ENCODE data around the gene MPI.

MPI gene, protein sequence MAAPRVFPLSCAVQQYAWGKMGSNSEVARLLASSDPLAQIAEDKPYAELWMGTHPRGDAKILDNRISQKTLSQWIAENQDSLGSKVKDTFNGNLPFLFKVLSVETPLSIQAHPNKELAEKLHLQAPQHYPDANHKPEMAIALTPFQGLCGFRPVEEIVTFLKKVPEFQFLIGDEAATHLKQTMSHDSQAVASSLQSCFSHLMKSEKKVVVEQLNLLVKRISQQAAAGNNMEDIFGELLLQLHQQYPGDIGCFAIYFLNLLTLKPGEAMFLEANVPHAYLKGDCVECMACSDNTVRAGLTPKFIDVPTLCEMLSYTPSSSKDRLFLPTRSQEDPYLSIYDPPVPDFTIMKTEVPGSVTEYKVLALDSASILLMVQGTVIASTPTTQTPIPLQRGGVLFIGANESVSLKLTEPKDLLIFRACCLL

DNA sequence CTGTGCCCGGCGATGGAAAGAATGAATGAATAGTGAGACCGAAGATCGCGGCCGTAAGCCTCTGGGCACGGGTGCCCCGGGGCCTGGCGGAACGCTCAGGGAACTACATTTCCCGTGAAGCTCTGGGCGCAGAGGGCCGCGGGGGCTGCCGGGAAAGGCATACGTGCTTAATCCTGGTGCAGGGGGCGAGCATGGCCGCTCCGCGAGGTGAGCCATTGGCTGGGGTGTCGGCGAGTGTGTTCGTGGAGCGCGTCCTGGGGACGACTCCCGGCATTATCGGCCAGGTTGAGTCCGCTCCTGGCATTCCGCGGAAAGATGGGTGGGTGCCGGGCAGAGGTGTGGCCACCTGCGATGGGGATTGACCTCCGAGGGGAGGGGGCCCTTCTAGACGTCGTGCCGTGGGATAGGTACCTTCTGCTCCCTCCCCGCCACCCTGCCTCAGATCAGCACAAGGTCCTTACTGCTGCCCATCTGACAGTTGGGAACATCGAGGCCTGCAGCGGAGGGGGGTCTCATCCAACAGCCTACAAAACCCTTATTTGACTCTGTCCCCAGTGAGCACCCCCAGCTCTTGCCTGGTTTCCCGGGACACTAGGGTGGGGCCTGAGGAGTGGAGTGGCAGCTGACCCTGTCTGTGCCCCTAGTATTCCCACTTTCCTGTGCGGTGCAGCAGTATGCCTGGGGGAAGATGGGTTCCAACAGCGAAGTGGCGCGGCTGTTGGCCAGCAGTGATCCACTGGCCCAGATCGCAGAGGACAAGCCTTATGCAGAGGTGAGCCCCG, at the start of gene MPI:
Gene MPI (plus strand): TSS at position 160 of the 782 bp plus-strand sequence. CDS start 32 bp downstream, at position 192.
- peak; percentile 77 for DNase-seq (ENCODE audit: low spot score)

DNA sequence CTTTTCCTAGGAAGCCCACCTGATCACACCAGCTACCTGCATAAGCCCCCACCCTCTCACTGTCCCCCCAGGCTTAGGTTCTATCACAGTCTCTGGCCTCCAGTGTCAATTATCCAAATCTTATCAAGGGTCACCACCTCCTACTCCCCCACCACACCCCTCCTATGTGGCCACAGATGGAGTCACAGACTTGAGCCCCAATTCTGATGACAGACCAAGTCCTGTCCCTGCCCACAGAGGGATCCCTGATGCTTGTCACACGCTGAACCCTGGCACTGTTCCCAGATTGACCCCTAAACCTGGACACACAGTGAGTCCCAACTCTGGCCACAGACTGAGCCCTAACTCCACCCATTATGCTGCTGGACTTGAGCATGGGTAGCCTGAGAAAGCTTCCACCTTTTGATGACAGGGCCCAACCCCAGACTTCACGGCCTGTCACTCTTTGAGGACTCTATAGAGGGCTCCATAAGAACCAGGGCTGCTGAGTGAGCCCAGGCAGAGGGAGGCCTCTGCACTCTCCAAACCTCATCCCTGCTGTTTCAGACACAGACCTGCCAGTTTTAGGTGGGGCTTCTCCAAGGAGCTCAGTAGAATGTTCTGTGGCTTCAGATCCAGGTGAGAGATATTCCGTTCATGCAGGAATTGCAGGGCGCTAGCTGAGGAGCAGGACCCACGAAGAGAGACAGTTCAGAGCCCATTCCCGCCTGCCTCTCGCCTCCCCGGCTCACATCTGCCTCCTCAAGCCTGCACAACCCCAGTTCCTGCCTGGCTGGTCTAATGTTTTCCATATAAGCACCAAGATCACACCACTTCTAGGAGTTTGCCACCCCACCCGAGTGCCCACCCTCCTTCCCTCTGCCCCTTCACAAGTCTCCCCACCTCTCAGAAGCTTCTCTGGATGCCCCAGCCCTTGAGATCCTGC, 48.7 kb upstream of the MPI start:
- DNase-seq (ENCODE audit: low spot score) = no peak

DNA sequence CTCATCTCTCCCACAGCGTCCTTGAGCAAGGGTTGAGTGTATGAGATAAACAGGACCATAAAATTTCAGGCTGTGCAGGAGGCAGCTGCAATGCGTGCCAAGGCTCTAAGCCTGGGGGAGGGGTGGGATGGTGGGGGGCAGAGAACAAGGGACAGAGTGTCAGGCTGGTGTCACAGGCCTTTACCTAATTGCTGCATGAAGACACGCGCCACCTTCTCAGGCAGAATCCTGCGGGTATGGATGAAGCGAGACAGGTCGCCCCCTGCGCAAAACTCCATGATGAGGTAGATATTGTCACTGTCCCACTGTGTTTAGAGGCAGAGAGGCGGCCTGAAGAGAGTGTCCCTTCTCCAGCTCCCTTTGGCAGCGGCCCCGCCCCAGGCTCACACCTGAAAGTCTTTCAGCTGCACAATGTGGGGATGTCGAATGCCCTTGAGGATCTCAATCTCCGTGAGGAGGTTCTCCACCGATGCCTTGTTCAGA, 47.9 kb upstream of the MPI start:
- DNase-seq (ENCODE audit: low spot score) = no peak

DNA sequence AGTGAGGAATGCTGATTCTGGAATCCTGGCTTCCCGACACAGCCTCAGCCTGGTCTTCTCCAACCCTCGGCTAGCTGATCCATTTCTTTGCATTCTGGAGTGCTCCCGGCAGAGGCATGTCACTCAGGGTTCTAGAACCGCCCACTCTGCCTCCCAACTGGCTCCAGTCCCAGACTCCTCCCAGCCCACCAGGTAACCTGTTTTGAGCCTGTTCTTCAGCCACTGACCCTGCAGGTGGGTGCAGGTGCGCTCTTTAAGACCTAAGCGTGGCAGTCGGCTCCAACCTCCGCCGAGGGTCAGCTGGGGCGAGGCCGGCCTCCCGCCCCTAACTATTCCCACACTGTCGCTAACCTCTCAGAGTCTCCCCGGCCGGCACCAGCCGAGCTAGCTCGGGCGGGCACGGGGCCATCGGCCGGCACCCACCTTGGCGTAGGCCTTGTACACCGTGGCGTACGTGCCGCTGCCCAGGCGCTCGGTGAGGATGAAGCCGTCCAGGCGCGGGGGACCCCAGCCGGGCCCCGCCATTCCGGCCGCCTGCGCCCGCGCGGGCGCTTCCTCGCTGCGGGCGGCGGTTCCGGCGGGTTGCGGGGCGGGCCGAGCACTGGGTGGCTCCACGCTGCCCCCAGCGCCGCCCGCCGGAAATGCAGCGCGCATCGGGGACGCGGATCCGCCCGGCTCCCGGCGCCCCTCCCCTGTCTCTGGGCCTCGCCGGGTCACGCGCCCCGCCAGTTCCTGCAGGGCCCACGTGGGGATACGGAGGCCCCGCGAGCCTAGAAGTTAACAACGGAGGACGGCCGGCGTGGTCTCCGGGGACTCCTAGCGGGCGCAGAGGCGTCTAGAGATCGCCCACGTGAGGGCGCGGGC, 47.0 kb upstream of the MPI start, which contains the start of gene ULK3:
Gene ULK3 (minus strand): TSS at position 576 of the 864 bp plus-strand sequence. CDS start 51 bp downstream, at position 525.
- DNase-seq (ENCODE audit: low spot score) = peak; percentile 87

DNA sequence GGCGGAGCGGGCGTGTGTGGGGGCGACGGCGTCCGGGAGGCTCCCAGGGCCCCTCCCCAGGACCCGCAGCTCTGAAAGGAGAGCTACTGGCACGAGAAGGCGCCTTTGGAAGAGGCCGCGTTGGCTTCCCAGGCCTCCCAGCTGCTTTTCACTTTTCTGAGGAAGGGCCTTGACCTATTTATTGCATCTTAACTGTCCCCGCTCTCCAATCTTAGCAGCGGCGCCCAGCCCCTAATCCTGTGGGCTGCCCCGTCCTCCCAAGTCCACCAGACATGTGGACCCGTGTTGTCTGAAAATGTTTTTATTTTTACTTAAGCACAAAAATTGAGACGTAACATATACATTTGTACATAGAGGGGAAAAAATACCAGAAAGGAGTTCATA, 46.4 kb upstream of the MPI start:
- DNase-seq (ENCODE audit: low spot score) = no peak

DNA sequence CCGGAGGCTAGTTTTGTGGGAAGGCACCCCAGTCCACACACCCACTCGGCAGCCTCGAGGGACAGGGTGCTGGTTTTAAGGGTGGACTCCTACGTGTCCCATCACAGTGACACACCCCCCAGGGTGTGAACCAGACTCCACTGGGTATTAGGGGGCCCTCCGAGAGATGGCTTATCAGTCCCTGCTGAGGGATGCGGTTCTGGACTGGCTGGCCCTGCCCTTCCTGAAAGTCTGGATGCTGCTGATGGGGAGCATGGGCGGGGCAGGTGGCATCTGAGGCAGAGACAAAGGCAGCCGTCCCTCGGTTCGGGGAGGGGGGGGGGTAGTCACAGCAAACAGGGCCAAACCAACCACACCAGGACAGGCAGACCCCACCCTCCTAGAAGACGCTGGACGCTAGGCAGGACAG, 45.9 kb upstream of the MPI start:
- DNase-seq (ENCODE audit: low spot score) = peak; percentile 58

DNA sequence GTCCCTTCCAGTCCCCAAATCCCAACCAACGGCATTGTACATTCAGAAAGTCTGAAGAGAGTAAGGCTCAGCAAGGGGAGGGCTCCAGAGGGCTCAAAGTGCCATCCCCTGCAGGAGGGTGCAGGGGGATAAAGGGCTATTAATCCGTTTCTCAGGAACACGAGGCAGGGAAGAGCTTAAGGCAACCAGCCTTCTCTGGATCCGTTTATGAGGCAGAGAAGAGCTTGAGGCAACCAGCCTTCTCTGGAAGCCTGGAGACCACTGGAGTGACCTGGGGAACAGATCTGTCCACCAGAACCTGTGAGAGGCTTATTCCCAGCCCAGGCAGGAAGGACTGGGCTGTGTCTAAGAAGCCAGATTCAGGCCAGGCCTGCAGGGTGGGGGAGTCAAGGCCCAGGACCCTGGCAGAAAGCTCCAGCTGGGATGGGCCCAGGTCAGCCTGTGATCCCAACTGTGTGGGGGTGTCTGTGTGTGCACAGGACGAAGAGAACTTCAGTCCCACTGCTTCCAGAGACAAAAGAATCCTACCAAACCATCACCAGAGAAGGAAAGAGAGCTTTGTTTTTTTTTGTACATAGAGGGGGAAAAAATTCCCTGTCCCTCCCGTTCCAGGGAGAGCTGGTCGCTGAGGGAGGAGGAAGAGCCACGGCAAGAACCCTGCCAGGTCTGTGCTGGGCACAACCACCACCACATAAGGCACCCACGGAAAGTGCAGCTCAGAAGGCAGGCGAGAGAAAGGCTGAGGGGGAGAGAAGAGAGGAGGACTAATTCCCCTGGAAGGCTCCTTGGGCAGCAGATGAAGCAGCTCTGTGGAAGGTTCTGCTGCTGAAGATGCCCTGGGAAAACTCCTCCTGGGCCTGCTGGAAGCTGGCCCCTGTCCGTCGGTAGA, 45.3 kb upstream of the MPI start:
- no peak for DNase-seq (ENCODE audit: low spot score)

DNA sequence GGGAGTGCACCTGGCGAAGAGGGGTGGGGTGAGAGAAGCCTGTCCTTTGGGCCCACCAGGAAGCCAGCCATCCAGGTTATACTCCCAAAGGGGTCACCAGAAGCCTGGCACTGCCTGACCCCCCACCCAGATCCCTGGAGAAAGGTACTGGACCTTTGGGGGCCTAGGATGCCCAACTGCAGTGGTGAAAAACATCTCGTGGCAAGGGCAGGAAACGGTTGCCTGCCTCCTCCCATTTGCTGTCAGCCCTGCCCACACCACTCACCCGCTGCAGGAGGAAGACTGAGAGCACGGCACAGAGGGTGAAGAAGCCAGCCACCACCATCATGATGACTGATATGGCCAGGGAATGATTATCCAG, 44.7 kb upstream of the MPI start:
- no peak for DNase-seq (ENCODE audit: low spot score)

DNA sequence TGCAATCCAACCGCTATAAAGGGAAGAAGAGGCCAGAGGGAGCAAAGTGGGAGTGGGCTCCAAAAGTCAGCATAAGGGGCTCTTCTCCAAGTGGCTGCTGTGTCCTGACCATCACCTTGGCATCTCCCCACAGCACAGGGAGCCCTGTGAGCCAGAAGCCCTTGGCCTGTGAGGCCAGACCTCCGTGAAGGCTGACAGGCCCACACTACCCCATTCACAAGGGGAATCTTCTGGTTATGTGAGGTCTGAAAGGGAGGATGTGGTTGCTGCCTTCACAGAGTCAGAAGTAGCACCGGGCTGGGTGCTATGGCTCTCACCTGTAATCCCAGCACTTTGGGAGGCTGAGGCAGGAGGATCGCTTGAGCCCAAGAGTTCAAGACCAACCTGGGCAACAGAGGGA, 44.3 kb upstream of the MPI start:
- no peak for DNase-seq (ENCODE audit: low spot score)

DNA sequence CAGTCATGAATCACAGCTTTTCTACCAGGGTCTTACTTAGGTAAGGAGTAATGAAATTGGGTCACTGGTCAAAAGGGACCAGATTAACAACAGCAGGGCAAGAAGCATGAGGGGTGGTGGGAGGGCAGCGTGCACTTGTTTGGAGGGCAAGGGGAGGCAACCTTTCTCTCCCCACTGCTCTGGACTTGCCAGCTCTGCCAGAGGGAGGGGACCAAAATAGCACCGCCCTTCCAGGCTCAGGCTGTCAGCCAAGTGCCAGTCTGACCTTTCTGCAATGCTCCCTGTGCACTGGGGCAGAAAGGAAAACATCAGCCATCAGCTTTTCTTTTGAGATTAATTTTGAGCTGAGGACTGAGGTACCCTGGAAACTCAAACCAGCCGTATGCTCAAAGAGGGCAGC, 42.4 kb upstream of the MPI start:
- DNase-seq (ENCODE audit: low spot score) = peak; percentile 18

DNA sequence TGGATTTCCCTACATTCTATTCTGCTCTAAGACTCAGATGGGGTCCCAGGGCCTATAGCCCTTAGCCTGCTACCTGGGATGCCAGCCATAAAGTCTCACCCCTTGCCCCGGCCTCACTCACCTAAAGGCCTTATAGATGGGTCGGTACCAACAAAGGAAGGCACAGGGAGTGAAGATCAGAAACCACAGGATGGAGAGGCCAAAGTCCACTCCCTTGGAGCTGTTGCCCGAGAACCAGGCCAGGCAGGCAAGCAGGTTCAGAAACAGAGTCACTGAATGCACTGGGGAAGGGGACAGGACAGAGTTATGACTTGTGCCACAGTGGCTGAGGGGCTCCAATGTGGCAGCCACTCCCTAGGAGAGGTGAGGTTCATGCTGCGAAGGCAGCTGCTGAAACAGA, 39.4 kb upstream of the MPI start:
- no peak for DNase-seq (ENCODE audit: low spot score)

DNA sequence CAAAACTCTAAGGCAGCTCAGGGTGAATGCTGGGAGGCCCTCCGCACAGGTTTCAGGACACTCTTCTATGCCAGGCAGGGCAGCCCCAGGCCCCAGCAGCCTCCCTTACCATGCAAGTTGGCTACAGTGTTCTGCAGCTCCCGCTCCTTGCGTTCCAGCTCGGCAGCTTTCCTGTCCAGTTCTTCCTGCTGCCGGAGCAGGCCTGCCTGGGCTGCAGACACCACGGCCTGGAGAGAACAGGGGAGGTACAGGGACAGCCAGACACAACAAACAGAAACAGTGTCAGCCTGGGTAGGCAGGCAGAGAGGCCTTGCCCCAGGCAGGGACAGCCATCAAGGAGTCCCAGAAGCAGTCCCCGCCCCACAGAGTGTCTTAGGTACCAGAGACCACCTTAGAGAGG, 37.9 kb upstream of the MPI start:
- no peak for DNase-seq (ENCODE audit: low spot score)

DNA sequence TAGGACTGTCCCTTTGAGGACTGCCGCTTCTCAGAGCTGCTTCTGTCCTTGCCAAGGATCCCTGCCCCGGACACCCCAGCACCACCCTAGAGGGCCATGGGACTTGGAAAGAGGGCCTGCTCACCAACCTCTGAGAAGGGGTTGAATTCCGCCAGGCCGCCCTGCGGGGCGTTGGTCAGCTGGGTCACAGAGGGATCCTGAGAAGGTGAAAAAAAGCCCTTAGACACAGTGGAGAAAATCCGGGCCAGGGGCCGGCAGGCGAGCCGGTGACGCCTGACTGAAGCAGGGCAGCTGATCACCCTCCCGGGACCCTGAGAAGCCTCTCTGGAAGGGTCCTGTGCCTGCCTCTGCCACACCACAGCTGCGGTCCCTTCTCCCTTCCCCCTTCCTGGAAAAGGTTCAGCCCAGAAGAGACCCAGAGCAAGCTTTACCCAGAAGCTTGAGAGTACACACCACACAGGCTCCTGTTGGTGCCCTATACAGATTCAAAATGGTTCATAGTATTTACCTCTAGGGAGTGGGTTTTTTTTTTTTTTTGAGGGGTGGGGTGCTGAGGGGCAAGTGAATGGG, 35.3 kb upstream of the MPI start:
- DNase-seq (ENCODE audit: low spot score) = no peak

DNA sequence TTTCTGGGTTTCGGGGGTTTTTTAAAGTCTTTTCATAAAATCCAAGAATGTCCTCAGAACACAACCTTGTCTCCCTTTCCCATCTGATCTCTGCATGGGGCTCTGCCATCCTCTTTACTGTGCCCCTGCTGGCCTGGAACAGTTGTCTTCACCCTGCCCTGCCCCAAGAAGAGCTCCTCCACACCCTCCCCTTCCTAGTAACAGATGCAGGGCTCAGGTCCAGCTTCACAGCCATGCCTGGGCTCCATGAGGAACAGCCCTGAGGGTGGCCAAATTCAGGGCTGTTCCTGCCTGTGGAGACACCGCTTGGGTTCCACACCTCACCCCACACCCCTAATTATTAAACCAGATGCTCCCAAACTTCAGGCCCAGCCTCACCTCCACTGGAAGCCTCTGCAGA, 34.0 kb upstream of the MPI start:
- DNase-seq (ENCODE audit: low spot score) = no peak

DNA sequence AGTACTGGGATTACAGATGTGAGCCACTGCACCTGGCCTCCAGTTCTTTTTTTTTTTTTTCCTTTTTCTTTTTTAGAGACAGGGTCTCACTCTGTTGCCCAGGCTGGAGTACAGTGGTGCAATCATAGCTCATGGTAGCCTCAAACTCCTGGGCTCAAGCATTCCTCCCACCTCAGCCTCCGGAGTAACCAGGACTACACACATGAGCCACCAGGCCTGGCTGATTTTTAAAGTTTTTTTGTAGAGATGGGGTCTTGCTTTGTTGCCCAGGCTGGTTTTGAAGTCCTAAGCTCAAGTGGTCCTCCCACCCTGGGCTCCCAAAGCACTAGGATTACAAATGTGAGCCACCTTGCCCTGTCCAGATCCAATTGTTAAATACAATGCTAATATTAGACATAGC, 33.3 kb upstream of the MPI start:
- DNase-seq (ENCODE audit: low spot score) = no peak

DNA sequence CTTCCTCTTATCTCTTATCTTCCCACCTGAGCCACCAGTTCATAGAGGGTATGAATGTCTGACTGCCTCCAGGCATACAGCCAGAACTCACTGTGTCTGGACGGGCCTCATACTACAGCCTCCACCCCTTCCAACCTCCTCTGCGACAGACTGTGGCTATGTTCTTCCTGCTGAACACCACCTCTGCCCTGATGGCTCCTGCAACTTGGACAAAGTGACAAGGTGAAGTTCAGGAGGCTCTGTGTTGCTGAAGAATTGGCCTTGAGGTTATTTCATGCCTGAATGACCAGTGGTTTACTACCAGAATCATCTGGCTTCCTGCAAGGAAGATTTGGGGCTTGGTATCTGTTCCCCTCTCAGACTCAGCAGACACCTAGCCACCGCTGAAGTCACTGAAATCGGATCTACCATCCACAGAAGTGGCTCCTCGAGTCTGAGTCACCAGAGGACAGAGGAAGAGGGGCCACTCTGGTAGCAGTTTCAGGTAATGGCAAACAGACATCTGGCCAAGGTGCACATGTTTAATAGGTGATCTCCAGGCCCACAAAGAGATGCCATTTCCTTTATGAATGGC, 32.7 kb upstream of the MPI start:
- DNase-seq (ENCODE audit: low spot score) = no peak

DNA sequence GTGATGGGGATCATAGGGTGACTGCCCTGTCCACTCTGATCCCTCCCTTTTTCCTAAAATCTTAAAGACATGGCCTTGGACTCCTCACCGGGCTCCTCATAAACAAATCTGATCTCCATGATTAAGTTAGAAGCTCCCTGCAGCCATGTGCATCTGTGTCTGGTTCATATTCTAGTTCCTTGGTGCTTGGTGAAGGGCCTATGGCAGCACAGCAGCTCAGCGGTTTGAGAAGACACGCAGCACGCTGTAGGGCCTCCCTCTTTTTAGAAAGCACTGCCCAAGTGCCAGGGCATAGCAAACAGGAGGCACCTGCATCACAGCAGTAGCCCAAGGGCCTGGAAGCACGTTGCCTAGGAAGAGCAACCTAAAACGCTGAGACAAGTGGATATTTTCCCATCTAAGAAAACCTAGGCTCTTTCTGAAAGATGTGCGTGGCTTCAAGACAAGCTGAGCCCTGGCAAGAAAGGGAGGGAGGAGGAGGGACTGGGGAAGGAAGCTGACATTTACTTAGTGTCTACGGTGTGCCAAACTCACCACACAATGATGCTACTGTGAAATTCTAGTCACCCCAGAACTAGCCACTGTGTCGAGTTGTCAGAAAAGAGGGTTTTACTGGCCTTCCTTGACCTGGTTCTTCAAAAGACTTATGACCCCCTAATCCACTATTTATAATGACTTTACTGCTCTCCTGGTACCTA, 32.0 kb upstream of the MPI start:
- no peak for DNase-seq (ENCODE audit: low spot score)

DNA sequence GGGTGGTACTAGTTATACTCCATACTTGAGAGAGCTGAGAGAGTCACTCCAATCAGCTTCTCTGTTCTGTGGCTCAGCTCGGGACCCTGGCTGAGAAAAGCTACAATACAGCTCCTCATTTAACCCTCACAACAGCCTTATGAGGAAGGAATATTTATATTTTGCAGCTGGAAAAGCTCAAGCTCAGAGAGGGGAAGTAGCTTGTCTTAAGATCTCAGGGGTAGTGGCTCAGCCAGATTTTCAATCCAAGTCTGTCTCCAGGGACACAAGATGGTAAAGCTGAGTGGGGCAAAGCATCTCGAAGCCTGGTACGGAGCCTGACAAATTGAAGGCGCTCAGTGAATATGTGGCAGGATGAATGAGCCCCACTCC, 31.5 kb upstream of the MPI start:
- no peak for DNase-seq (ENCODE audit: low spot score)
